Activated CD4-positive, alpha-beta memory T cell treated with anti-CD3 and anti-CD28 coated beads for 36 hours (primary cell): ENCODE data around the gene STAP2. TPM values are rescaled to one million over a fixed set of nuclear protein-coding genes. Genes with fewer than 3 reads are reported as not detected.

Source experiments
- total RNA-seq, 2 experiments: library from RNA; stranded (reverse); gene quantifications; one replicate each; pipeline ENCODE4 v1.2.3, GENCODE V29; 2021

The STAP2 gene
- total RNA-seq, 2 experiments from 2014 or later, result 9.1 to 9.4 TPM

Other genes starting within 250 kb of the STAP2 start
- 100 to 1,000 TPM; 128 to 129 TPM for gene MAP2K2, start 214.7 kb downstream of the STAP2 start, total RNA-seq
- gene CREB3L3, start 185.2 kb downstream of the STAP2 start, total RNA-seq, result not detected
- 10 to 100 TPM; 28.0 to 29.7 TPM for gene SIRT6, start 156.3 kb downstream of the STAP2 start, total RNA-seq
- gene ANKRD24, start 156.1 kb downstream of the STAP2 start, total RNA-seq, result 1 to 10 TPM; 1.7 to 1.8 TPM
- gene EBI3, start 109.3 kb downstream of the STAP2 start, total RNA-seq, result 10 to 100 TPM; 11.0 to 14.2 TPM
- 10 to 100 TPM; 24.0 to 25.5 TPM for gene YJU2, start 91.7 kb downstream of the STAP2 start, total RNA-seq
- gene SHD, start 59.6 kb downstream of the STAP2 start, total RNA-seq, result not detected
- 1 to 10 TPM; 2.4 to 2.6 TPM for gene TMIGD2, start 36.4 kb downstream of the STAP2 start, total RNA-seq
- 1 to 10 TPM; 7.8 to 8.1 TPM for gene FSD1, start 34.2 kb downstream of the STAP2 start, total RNA-seq
- gene MPND, start 4.7 kb upstream of the STAP2 start, total RNA-seq, result 10 to 100 TPM; 19.6 to 22.6 TPM
- 10 to 100 TPM; 38.1 to 42.0 TPM for gene SH3GL1, start 61.7 kb upstream of the STAP2 start, total RNA-seq
- 10 to 100 TPM; 61.6 to 63.5 TPM for gene CHAF1A, start 63.8 kb upstream of the STAP2 start, total RNA-seq
- gene UBXN6, start 119.0 kb upstream of the STAP2 start, total RNA-seq, result 10 to 100 TPM; 36.2 to 37.1 TPM
- 10 to 100 TPM; 46.0 to 47.7 TPM for gene HDGFL2, start 133.5 kb upstream of the STAP2 start, total RNA-seq
- gene PLIN4, start 179.7 kb upstream of the STAP2 start, total RNA-seq, result under 1 TPM in 1 of 2 experiments, not detected in 1; 0.02 TPM
- under 1 TPM; 0.17 to 0.31 TPM for gene PLIN5, start 196.4 kb upstream of the STAP2 start, total RNA-seq
- gene LRG1, start 201.2 kb upstream of the STAP2 start, total RNA-seq, result under 1 TPM; 0.88 to 0.92 TPM
- gene SEMA6B, start 220.9 kb upstream of the STAP2 start, total RNA-seq, result under 1 TPM in 1 of 2 experiments, not detected in 1; 0.19 TPM